Measurements from ENCODE around the gene ZNF146.

ZNF146 gene

DNA sequence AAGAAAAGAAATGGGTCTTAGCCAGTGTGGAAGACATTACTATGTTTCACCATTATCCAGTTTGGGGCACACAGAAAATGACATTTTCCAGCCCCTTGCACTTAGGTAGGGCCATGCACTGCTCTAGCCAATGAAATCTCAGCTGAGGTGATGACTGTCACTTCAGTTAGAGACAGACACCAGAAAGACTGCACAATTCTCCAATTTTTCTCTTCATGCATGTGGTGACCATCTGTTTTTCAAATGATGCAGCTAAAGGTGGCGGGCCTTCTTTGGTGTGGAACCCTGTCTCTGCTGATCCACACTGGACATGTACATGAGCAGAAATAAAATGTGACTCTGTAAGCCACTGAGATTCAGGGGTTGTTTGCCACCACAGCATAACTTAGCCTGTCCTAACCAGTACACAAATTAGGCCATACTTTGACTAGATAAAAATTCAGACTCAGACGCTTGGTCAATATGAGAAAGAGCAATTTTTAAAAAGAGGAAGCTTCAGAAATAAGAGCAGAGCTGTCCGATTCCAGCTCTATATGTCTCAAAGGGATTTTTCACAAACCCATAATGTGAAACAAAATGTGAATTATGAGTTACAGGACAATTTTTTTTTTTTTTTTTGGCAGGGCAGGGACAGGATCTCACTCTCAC is 7.2 kb upstream of the ZNF146 start:
- TF ChIP-seq, protein P1, sequence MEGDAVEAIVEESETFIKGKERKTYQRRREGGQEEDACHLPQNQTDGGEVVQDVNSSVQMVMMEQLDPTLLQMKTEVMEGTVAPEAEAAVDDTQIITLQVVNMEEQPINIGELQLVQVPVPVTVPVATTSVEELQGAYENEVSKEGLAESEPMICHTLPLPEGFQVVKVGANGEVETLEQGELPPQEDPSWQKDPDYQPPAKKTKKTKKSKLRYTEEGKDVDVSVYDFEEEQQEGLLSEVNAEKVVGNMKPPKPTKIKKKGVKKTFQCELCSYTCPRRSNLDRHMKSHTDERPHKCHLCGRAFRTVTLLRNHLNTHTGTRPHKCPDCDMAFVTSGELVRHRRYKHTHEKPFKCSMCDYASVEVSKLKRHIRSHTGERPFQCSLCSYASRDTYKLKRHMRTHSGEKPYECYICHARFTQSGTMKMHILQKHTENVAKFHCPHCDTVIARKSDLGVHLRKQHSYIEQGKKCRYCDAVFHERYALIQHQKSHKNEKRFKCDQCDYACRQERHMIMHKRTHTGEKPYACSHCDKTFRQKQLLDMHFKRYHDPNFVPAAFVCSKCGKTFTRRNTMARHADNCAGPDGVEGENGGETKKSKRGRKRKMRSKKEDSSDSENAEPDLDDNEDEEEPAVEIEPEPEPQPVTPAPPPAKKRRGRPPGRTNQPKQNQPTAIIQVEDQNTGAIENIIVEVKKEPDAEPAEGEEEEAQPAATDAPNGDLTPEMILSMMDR (IDR thresholded peaks at IDR 0.05; ENCODE audit: insufficient read depth, low read length, poor library complexity, severe bottlenecking), result no peak
- Histone ChIP-seq H3K27me3 (replicated peaks; ENCODE audit: control insufficient read depth, insufficient read depth, low read length) (no peaks in the 10 kb centered on the region), H3K4me3 (replicated peaks; ENCODE audit: low read depth, low read length) (no peak overlapping the region), H3K36me3 (ENCODE audit: control insufficient read depth, insufficient read depth, low read length) (no peaks in the 10 kb centered on the region)
- DNase-seq (ENCODE audit: extremely low read depth, insufficient read length), result peak; percentile 73

GRCh38 chr19:36209372-36209771 is 5.5 kb upstream of the ZNF146 start:
- TF ChIP-seq, protein P1 (IDR thresholded peaks at IDR 0.05; ENCODE audit: insufficient read depth, low read length, poor library complexity, severe bottlenecking), result no peak
- H3K4me3 ChIP-seq (replicated peaks; ENCODE audit: low read depth, low read length), result no peak overlapping the region
- H3K36me3 ChIP-seq (ENCODE audit: control insufficient read depth, insufficient read depth, low read length), result no peaks in the 10 kb centered on the region
- H3K27me3 ChIP-seq (replicated peaks; ENCODE audit: control insufficient read depth, insufficient read depth, low read length), result no peaks in the 10 kb centered on the region
- no peak for DNase-seq (ENCODE audit: extremely low read depth, insufficient read length)

GRCh38 chr19:36210497-36210896 is 4.4 kb upstream of the ZNF146 start:
- Histone ChIP-seq H3K4me3 (replicated peaks; ENCODE audit: low read depth, low read length) (no peak overlapping the region), H3K36me3 (ENCODE audit: control insufficient read depth, insufficient read depth, low read length) (no peaks in the 10 kb centered on the region), H3K27me3 (replicated peaks; ENCODE audit: control insufficient read depth, insufficient read depth, low read length) (no peaks in the 10 kb centered on the region)
- DNase-seq (ENCODE audit: extremely low read depth, insufficient read length), result no peak
- TF ChIP-seq, protein P1 (IDR thresholded peaks at IDR 0.05; ENCODE audit: insufficient read depth, low read length, poor library complexity, severe bottlenecking), result no peak

- Histone ChIP-seq H3K27me3 (replicated peaks; ENCODE audit: control insufficient read depth, insufficient read depth, low read length) (no peaks in the 10 kb centered on the region), H3K4me3 (replicated peaks; ENCODE audit: low read depth, low read length) (no peak overlapping the region), H3K36me3 (ENCODE audit: control insufficient read depth, insufficient read depth, low read length) (no peaks in the 10 kb centered on the region; the same call in 1 of the 2 replicates)
- no peak for DNase-seq (ENCODE audit: extremely low read depth, insufficient read length)
- TF ChIP-seq, protein P1 (IDR thresholded peaks at IDR 0.05; ENCODE audit: insufficient read depth, low read length, poor library complexity, severe bottlenecking), result no peak
Observed at GRCh38 chr19:36212895-36213294, 2.0 kb upstream of the ZNF146 start.

DNA sequence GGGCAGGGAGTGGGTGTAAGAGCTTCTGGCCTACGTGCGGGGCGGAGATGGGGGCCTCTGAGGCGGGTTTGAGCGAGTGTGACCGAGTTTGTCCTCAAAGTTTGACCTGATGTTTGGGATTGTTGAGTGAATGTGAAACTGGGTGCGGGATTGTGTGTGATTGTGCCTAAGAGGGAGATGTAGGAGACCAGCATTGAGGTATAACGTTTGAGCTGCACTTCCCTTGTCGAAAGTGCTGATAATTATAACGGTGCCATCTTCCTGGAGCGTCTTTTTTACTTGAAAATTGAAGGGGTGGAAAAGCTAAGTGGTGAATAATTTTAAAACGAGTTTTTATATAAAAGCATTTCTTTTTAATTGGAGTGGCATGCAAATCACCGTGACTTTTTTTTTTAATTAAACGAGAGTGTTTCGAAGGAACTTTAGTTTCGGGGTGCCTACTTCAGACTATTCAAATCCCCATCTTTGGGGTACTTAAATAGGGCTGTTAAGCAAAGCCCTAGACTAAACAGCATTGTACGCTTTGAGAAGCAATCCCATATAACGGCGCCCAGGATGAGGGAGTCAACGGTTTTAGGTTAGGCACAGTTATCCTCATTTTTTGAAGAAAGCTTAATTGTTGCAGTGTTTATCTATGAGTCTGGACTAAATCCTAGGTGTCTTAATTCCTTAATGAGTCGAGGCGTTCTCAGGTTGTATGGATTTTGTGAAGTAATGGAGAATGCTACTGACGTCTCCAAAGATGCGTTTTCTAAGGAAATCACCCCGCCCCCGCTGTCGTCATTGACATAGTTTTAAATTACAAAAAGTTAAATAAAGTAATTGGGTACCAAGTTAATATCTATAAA is 594 bp downstream of the ZNF146 start:
- H3K36me3 ChIP-seq (ENCODE audit: control insufficient read depth, insufficient read depth, low read length), result no peaks in the 10 kb centered on the region; the same call in 1 of the 2 replicates
- no peaks in the 10 kb centered on the region for H3K27me3 ChIP-seq (replicated peaks; ENCODE audit: control insufficient read depth, insufficient read depth, low read length)
- peak overlapping the region; percentile 84 for H3K4me3 ChIP-seq (replicated peaks; ENCODE audit: low read depth, low read length)
- TF ChIP-seq, protein P1 (IDR thresholded peaks at IDR 0.05; ENCODE audit: insufficient read depth, low read length, poor library complexity, severe bottlenecking), result no peak
- DNase-seq (ENCODE audit: extremely low read depth, insufficient read length), result no peak

All from GM06990 (cell line).